Inferior parietal cortex (tissue), 1 donor: Measurements from ENCODE around the gene IDI2.

Source experiments
- DNase-seq: peaks from one replicate; pipeline ENCODE4 v3.0.0-alpha.2; 2016; ENCODE audit errors: extremely low spot score

Gene IDI2

GRCh38 chr10:980468-981093, 45.1 kb downstream of the IDI2 start:
- no peak for DNase-seq

GRCh38 chr10:978826-979421, 46.7 kb downstream of the IDI2 start:
- no peak for DNase-seq

GRCh38 chr10:976316-976715, 49.3 kb downstream of the IDI2 start:
- DNase-seq, result no peak

- DNase-seq, result no peak
Measured at GRCh38 chr10:974785-975074, 50.9 kb downstream of the IDI2 start.

GRCh38 chr10:974038-974784, 51.4 kb downstream of the IDI2 start:
- DNase-seq, result no peak

GRCh38 chr10:972763-973162, 52.9 kb downstream of the IDI2 start:
- DNase-seq, result no peak

GRCh38 chr10:971613-972012, 54.0 kb downstream of the IDI2 start:
- no peak for DNase-seq

- no peak for DNase-seq
Measured at GRCh38 chr10:971150-971542, 54.5 kb downstream of the IDI2 start.

GRCh38 chr10:970311-971149, 55.1 kb downstream of the IDI2 start:
- no peak for DNase-seq

- no peak for DNase-seq
Measured at GRCh38 chr10:969473-970150, 56.0 kb downstream of the IDI2 start.
